Neuron (in vitro differentiated cells): ENCODE measurements around the gene REG4.

ENCODE experiments used
- H2AFZ ChIP-seq: one replicate; pipeline ENCODE4 v1.6.1; 2013; ENCODE audit warnings: low read depth, mild to moderate bottlenecking, inconsistent platforms, low read length, moderate library complexity
- H3K27me3 ChIP-seq: one replicate; pipeline ENCODE4 v1.6.1; 2013; ENCODE audit warnings: low read length; ENCODE audit not compliant: insufficient read depth
- H3K36me3 ChIP-seq: one replicate; pipeline ENCODE4 v1.6.1; 2013; ENCODE audit warnings: low read length; ENCODE audit not compliant: insufficient read depth
- H3K4me1 ChIP-seq: one replicate; pipeline ENCODE4 v1.6.1; 2013; ENCODE audit warnings: low read length; ENCODE audit not compliant: insufficient read depth
- H3K4me3 ChIP-seq: 2 replicates; pipeline ENCODE4 v1.5.1; 2013; ENCODE audit warnings: mild to moderate bottlenecking, low read length, moderate library complexity
- H3K9me3 ChIP-seq: one replicate; pipeline ENCODE4 v1.6.1; 2013; ENCODE audit warnings: low read length

REG4 gene

DNA sequence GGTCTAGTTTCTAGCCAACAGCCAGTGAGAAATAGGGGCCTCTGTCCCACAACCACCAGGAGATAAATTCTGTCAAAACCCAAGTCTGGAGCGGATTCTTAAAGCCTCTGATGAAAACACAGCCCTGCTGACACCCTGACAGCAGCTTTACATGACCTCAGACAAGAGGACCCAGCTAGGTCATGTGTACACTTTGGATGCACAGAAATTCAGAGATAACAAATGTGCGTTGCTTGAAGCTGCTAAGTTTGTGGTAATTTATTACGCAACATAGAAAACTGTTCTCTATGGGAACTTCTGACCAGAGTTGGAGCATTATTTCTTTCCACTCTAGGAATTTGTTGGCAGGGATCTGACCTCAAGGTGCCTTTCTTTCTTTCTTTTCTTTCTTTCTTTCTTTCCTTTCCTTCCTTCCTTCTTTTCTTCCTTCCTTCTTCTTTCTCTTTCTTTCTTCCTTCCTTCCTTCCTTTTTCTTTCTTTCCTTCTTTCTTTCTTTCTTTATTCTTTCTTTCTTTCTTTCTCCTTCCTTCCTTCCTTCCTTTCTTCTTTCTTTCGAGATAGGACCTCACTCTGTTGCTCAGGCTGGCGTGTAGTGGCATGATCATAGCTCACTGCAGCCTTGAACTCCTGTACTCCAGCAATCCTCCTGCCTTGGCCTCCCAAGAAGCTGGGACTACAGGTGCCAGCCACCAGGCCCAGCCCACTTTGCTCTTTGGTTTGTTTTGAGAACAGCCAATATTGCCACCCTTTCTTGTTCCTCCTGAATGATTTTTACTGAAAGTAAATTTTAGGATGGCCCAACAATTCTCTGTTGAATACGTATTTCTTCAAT lies 27.7 kb downstream of the REG4 start:
- peaks cover 2% of the 10 kb centered on the region for H3K27me3 ChIP-seq
- H3K4me1 ChIP-seq = peaks cover 4% of the 10 kb centered on the region
- no peaks in the 10 kb centered on the region for H3K36me3 ChIP-seq
- H3K9me3 ChIP-seq = no peaks in the 10 kb centered on the region
- no peak overlapping the region for H2AFZ ChIP-seq
- no peak overlapping the region for H3K4me3 ChIP-seq

DNA sequence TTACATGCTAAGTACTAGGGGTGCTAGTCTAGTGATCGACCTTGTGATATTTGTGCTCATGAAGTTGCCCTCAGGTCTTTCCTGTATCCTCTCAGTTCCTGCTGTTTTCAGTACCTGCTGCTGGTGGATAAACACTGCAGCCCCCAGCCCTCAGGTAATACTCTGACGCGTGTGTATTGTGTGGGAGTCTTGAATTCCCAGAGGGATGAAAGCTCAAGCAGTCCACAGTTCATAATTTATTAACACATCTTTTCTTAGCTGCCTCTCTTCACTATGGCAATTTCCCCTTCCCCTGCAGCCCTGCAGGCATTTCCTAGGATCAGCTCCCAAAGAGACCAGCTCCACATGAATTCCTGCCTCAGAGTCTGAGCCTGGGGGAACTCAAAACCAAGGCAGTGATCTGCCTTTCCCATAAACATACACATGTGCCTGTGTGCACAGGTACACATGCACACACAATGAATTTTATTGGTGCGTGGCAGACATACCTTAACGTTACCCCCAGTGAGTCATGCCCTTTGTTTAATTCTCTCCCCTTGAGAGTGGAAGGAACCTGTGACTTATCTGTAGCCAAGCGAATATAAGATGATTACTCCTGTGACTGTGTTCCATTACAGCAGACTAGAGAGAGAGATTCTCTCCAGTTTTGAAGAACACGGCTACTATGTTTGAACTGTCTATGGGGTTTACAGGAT lies 28.5 kb downstream of the REG4 start:
- Histone ChIP-seq H3K9me3 (no peaks in the 10 kb centered on the region), H3K36me3 (no peaks in the 10 kb centered on the region), H2AFZ (no peak overlapping the region), H3K27me3 (peaks cover 2% of the 10 kb centered on the region), H3K4me3 (no peak overlapping the region), H3K4me1 (peaks cover 4% of the 10 kb centered on the region)

DNA sequence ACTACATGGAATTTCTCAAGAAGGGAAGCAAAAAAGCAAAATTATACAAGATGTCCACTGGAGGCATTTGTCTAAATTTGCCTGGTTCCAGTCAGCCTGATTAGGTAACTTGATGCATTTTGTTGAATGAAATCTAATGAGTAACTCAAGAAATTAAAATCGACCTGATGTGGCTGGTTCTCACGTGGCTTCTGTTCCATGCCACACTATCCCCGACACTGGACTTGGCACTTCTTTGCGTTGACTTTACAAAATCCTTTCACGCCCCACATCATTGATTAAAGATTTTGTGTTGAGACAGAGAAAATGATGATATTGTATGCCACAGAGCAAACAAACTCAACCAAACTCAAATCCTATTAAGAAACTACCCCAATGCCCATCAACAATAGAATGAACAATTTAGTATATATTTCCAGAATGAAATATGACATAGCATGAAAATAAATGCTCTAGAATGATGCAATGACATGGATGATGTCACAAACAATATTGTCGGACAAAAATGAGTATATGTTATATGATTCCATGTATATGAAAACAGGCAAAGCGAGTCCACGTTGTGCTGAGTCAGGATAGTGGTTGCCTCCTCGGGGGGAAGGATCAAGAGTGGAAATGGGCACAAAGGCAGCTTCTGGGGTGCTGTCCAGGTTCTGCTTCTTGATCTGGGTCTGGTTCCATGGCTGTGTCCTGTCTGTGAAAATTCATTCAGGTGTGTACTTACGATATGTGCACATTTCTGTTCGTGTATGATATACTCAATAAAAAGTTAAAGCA lies 29.6 kb downstream of the REG4 start:
- Histone ChIP-seq H3K4me3 (no peak overlapping the region), H3K4me1 (peaks cover 4% of the 10 kb centered on the region), H2AFZ (no peak overlapping the region), H3K9me3 (no peaks in the 10 kb centered on the region), H3K36me3 (no peaks in the 10 kb centered on the region), H3K27me3 (peaks cover 2% of the 10 kb centered on the region)

DNA sequence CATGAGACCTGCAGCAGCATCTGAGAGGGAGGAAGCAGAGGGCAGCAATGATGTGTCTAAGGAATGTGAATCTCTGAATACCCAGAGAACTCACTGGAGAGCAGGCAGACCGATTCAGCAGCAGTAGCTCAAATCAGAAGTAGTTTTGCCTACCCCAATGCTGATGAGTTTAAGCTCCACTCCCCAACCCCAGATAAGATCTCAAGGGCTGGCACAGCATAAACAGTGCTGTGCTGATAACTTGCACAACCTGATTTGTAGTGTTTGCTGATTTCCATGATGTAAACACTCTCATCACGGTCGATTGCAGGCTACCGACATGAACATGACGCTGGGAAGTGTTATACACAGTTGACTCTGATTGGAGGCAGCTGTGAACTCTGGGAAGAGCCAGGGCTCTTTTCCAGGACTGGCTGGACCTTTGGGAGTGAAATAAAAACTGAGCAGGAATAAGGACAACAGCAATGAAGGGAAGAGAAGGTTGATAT lies 31.3 kb downstream of the REG4 start:
- H2AFZ ChIP-seq = no peak overlapping the region
- H3K36me3 ChIP-seq = no peaks in the 10 kb centered on the region
- no peaks in the 10 kb centered on the region for H3K9me3 ChIP-seq
- H3K27me3 ChIP-seq = peaks cover 2% of the 10 kb centered on the region
- no peak overlapping the region for H3K4me3 ChIP-seq
- H3K4me1 ChIP-seq = no peaks in the 10 kb centered on the region

DNA sequence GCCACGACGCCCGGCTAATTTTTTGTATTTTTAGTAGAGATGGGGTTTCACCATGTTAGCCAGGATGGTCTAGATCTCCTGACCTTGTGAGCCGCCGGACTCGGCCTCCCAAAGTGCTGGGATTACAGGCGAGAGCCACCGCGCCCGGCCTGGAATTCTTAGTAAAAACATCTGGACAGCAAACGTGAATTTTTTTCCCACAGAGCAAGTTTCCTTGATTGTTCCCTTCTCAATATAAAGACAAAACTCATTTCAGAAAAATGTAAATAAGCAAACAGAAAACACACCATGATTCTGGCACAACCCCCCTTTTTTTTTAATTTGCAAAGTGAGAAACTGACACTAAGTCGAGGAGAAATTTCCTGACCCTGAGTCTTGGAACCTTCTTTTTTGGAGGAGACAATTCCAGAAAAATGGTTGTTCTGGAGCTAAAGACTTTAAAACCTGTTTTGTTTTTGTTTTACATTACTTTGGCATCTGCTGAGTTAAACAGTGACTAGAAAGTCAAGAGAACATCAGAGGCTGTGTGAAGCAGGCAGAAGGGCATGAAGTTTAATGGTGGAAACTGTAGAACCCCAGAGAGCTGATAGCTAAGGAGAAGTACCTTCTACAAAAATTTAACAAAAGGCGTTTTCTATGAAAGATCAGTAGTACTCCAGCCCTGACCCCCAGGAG lies 32.2 kb downstream of the REG4 start:
- Histone ChIP-seq H3K27me3 (peaks cover 2% of the 10 kb centered on the region), H3K4me3 (no peak overlapping the region), H3K4me1 (peaks cover under 1% of the 10 kb centered on the region), H3K9me3 (no peaks in the 10 kb centered on the region), H3K36me3 (no peaks in the 10 kb centered on the region), H2AFZ (no peak overlapping the region)

DNA sequence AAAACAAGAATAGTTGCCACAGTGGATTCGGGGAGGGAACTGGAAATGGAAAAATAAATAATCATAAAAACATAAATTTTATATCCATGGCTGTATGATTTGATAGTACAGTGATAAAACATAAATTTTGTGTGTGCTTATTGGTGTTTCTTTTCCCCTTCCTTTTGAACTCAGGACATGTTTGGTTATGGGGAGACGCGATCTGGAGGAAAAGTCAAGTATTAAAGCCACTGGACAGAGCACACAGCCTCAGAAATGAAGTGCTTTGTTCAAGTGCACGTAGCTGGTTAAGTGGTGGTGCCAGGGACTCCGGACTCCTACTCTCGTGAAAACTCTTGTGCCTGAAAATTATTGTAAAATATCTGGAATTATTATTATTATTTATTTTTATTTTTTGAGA lies 32.9 kb downstream of the REG4 start:
- Histone ChIP-seq H2AFZ (no peak overlapping the region), H3K27me3 (no peaks in the 10 kb centered on the region), H3K4me3 (no peak overlapping the region), H3K4me1 (peaks cover 4% of the 10 kb centered on the region), H3K36me3 (no peaks in the 10 kb centered on the region), H3K9me3 (no peaks in the 10 kb centered on the region)

DNA sequence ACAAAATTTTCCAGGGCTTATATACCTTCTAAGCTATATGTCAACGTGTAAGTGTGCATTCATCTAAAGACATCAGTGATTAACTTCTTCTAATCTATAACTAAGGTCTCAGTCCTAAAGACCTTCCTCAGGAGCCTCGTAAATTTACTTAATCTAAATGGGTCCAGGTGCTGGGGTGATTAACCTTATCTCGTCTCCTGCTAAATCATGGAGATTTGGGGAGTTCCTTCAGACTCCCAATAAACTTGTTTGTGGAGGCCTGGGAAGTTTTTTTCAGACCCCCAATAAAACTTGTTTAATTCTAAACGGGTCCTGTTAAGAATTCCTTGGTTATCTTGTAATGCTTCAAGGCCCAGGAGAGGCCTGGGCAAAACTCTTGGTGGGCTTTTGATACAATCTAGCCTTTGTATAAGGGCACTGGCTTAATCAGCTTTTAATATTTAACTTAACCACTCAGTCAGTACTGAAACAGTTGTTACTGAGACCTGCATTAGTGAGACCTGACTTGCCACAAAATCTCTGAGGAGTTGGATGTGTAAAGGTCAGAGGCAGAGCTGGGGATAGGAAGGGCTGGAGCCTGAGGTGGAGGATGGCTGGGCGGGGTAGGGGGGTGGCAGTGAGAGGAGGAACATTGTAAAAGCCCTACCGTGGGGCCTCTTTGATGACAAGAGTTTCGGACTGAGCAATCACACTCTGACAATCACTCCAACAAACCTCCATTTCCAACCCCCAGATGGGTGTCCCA lies 36.3 kb downstream of the REG4 start:
- Histone ChIP-seq H3K9me3 (no peaks in the 10 kb centered on the region), H3K36me3 (no peaks in the 10 kb centered on the region), H3K4me1 (peaks cover 4% of the 10 kb centered on the region), H3K4me3 (no peak overlapping the region), H2AFZ (no peak overlapping the region), H3K27me3 (no peaks in the 10 kb centered on the region)

DNA sequence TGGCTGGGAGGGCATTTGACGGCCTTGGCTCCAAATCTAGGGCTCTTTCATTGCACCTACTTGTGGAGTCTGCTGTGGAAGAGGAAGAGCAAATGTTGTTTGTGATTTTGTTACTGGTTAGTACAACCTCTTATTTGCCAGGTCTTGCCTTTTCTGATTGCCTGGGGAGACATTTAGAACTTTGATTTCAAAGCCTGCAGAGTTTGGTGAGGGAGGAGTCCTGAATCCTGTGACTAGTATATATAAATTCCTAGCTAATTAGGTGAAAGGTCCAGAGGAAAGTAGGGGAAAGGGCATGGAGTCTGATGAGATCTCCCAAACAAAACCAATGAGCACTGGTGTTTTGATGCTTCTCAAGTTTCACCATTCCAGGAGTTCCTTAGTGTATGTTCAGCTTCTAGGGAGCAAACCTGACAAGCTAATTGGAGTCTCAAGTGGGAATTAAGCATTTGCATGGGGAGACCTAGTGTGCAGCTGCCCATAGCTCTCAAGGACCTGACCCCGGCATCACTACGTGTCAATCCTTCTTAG lies 37.5 kb downstream of the REG4 start:
- Histone ChIP-seq H3K9me3 (no peaks in the 10 kb centered on the region), H3K4me1 (peaks cover 4% of the 10 kb centered on the region), H3K27me3 (peaks cover 6% of the 10 kb centered on the region), H3K36me3 (no peaks in the 10 kb centered on the region), H2AFZ (no peak overlapping the region), H3K4me3 (no peak overlapping the region)

DNA sequence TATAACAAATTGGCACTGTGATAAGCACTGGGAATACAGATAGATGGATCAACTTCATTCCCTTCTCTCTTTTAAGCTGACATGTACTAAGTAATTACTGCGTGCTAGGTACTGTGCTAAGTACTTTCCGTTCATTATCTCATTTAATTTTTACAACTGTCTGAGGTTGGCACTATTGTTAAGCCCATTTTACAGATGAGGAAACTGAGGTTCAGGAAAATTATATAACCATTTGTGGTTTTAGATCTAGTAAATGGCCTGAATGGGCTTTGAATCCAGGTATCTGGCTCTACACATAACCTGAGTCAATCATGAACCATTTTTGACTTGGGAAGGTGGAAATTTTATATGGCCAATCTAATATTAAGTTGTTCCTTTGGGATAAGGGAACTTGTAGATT lies 39.0 kb downstream of the REG4 start:
- Histone ChIP-seq H2AFZ (no peak overlapping the region), H3K36me3 (no peaks in the 10 kb centered on the region), H3K9me3 (no peaks in the 10 kb centered on the region), H3K4me1 (peaks cover 4% of the 10 kb centered on the region), H3K27me3 (peaks cover 6% of the 10 kb centered on the region), H3K4me3 (no peak overlapping the region)

DNA sequence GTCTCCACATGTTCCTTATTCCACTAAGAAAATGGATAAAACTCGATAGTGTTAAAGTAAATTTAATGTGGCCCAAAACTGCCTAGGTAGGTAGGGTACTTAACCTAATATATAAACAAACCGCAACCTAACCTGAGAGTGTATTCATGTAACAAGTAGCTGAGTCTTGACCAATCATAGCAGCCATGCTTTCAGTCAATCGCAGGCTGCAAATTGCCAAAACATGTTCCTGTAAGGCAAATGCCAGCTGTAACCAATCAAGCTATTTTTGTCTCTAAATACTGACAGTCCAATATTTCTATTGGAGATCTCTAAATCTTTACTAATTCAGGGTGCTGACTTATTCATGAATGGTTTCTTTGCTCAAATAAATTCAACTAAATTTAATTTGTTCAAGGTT lies 39.5 kb downstream of the REG4 start:
- Histone ChIP-seq H2AFZ (no peak overlapping the region), H3K4me1 (peaks cover 4% of the 10 kb centered on the region), H3K4me3 (no peak overlapping the region), H3K36me3 (no peaks in the 10 kb centered on the region), H3K27me3 (peaks cover 6% of the 10 kb centered on the region), H3K9me3 (no peaks in the 10 kb centered on the region)

DNA sequence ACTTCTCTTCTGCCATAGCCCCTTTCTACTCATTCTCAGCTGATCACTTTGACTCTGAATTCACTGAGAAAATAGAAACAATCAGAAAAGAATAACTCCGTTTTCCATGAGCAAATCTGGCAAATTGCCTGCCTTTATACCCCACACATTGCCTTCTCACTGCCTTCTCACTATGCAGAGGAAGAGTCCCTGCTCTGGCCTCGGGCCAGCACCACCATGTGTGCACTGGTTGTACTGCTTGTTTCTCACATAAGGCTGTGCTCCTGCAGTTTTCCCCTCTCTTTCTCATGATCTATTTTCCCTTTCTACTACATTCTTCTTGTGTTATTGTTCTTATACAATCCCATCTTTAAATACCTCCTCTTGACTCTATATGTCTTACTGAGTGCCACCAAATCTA lies 40.2 kb downstream of the REG4 start:
- Histone ChIP-seq H3K9me3 (no peaks in the 10 kb centered on the region), H2AFZ (no peak overlapping the region), H3K4me1 (peaks cover 4% of the 10 kb centered on the region), H3K36me3 (no peaks in the 10 kb centered on the region), H3K4me3 (no peak overlapping the region), H3K27me3 (peaks cover 8% of the 10 kb centered on the region)

DNA sequence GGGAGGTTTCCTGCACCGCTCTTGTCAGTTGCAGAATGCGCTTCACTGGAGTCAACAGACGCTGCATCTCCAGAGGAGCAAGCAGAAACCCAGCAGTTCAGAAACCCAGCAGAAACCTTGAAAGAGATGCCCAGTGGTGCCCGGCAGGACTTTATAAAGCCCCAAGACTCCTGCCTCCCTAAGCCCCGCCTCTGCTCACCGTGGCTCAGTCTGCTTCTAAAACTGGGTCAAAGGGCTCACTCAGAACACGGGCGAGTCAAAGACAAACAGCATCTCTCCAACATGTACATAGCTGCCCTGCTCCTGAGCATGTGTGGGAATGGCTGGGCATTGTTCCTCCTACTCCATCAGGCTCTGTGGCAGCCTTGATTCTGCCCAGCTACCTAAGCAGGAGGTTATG lies 42.5 kb downstream of the REG4 start, which contains the start of gene HMGCS2:
HMGCS2 (minus strand) TSS at position 128 of the 400 bp plus-strand sequence; CDS start at position 67, 61 bp downstream.
- Histone ChIP-seq H3K9me3 (peaks cover 4% of the 10 kb centered on the region), H2AFZ (no peak within 1 kb of the TSS), H3K27me3 (peaks cover 13% of the 10 kb centered on the region), H3K4me1 (peaks cover under 1% of the 10 kb centered on the region), H3K4me3 (no peak within 1 kb of the TSS), H3K36me3 (no peaks in the 10 kb centered on the region)
